HepG2 (cell line): ENCODE data around the gene TOMM20. TPM values are rescaled to one million over a fixed set of nuclear protein-coding genes. Genes with fewer than 3 reads are reported as not detected.

Source experiments
- FOXJ3 ChIP-seq: sonication (generic); formaldehyde crosslinking; IDR thresholded peaks from 2 replicates; pipeline ENCODE4 v1.4.0; 2020; ENCODE audit warnings: missing genetic modification reagents, mild to moderate bottlenecking, borderline replicate concordance
- GZF1 ChIP-seq: sonication (generic); formaldehyde crosslinking; IDR thresholded peaks from 2 replicates; pipeline ENCODE4 v1.5.1; 2020; ENCODE audit warnings: mild to moderate bottlenecking, missing genetic modification reagents
- IKZF5 ChIP-seq: IDR thresholded peaks from 2 replicates; pipeline ENCODE4 v1.6.1; 2018; ENCODE audit warnings: missing genetic modification reagents, mild to moderate bottlenecking, missing compliant biosample characterization
- KMT2A ChIP-seq: sonication (generic); formaldehyde crosslinking; IDR thresholded peaks from 2 replicates; pipeline ENCODE4 v1.4.0; 2020; ENCODE audit warnings: missing genetic modification reagents
- MAX ChIP-seq: IDR thresholded peaks from 2 replicates; pipeline ENCODE4 v1.6.1; 2012; ENCODE audit warnings: inconsistent platforms
- MAZ ChIP-seq, 2 experiments: sonication (generic) in 1 of 2; formaldehyde crosslinking in 1 of 2; IDR thresholded peaks; 2 replicates each; pipeline versions ENCODE4 v1.5.0 to v1.6.1; 2012 to 2020; ENCODE audit warnings: low read depth in 2 of 2, mild to moderate bottlenecking in 2 of 2, borderline replicate concordance in 1 of 2, improper control_type of control experiment in 1 of 2, low read length in 1 of 2, missing genetic modification reagents in 1 of 2, moderate library complexity in 1 of 2
- SMARCE1 ChIP-seq: fragments of 450-650 bp; IDR thresholded peaks from 2 replicates; pipeline ENCODE4 v1.6.1; 2017; ENCODE audit warnings: borderline replicate concordance
- THAP8 ChIP-seq: sonication (generic); formaldehyde crosslinking; IDR thresholded peaks from 2 replicates; pipeline ENCODE4 v1.5.1; 2020; ENCODE audit warnings: missing genetic modification reagents, mild to moderate bottlenecking, borderline replicate concordance
- TRAFD1 ChIP-seq: sonication (generic); formaldehyde crosslinking; IDR thresholded peaks from 2 replicates; pipeline ENCODE4 v1.5.1; 2020; ENCODE audit warnings: missing genetic modification reagents, mild to moderate bottlenecking, borderline replicate concordance
- WIZ ChIP-seq: sonication (generic); formaldehyde crosslinking; IDR thresholded peaks from 2 replicates; pipeline ENCODE4 v1.5.1; 2020; ENCODE audit warnings: mild to moderate bottlenecking, missing genetic modification reagents
- XRCC5 ChIP-seq: fragments of 200-400 bp; formaldehyde crosslinking; optimal IDR thresholded peaks from 2 replicates; pipeline ENCODE3; 2017; ENCODE audit warnings: mild to moderate bottlenecking, low read length
- ZFP36L1 ChIP-seq: sonication (generic); formaldehyde crosslinking; IDR thresholded peaks from 2 replicates; pipeline ENCODE4 v1.8.0; 2022; ENCODE audit warnings: mild to moderate bottlenecking, missing genetic modification reagents, moderate library complexity
- ZNF678 ChIP-seq: sonication (generic); formaldehyde crosslinking; IDR thresholded peaks from 2 replicates; pipeline ENCODE4 v1.4.0; 2020; ENCODE audit warnings: mild to moderate bottlenecking, missing genetic modification reagents
- ZNF891 ChIP-seq: sonication (generic); formaldehyde crosslinking; IDR thresholded peaks from 2 replicates; pipeline ENCODE4 v1.5.0; 2020; ENCODE audit warnings: mild to moderate bottlenecking, missing genetic modification reagents
- ZSCAN29 ChIP-seq: sonication (generic); formaldehyde crosslinking; conservative IDR thresholded peaks from 2 replicates; pipeline ENCODE4 v1.4.0; 2020; ENCODE audit warnings: mild to moderate bottlenecking, missing genetic modification reagents
- ZSCAN30 ChIP-seq: sonication (generic); formaldehyde crosslinking; IDR thresholded peaks from 2 replicates; pipeline ENCODE4 v1.5.0; 2020; ENCODE audit warnings: mild to moderate bottlenecking, missing genetic modification reagents
- polyA plus RNA-seq, 8 experiments: library from polyadenylated mRNA; depleted of rRNA in 3 of 8; stranded (reverse) in 7 of 8; unstranded in 1 of 8; fragments of >200 nt; fragmentation: Illumina TruSeq in 4 of 8; extraction: Trizol in 4 of 8; gene quantifications; 2 replicates each; pipeline versions ENCODE4 v1.2.1 to v1.2.3, GENCODE V29; 2011 to 2016; ENCODE audit warnings: low read depth in 4 of 8, missing spikeins in 1 of 8, mixed read lengths in 1 of 8; ENCODE audit not compliant: insufficient read depth in 1 of 8
- total RNA-seq, 5 experiments: library from RNA; depleted of rRNA; stranded (reverse); fragments of >200 nt; fragmentation: Illumina TruSeq; extraction: Trizol; gene quantifications; 2 replicates each; pipeline ENCODE4 v1.2.3, GENCODE V29; 2016; ENCODE audit warnings: low read depth in 1 of 5
- TF ChIP-seq, protein P1 (sequence below): sonication (generic); formaldehyde crosslinking; IDR thresholded peaks from 2 replicates; pipeline ENCODE4 v1.5.1; 2020; ENCODE audit warnings: mild to moderate bottlenecking, missing genetic modification reagents, borderline replicate concordance
- TF ChIP-seq, protein P2 (sequence below): sonication (generic); formaldehyde crosslinking; IDR thresholded peaks from 2 replicates; pipeline ENCODE4 v1.4.0; 2020; ENCODE audit warnings: missing genetic modification reagents

The TOMM20 gene
- total and polyA plus RNA-seq, 2 of the 13 experiments (the other 11 are each of a cell fraction or from before 2014, with no cell fraction given): 153 to 376 TPM

DNA sequence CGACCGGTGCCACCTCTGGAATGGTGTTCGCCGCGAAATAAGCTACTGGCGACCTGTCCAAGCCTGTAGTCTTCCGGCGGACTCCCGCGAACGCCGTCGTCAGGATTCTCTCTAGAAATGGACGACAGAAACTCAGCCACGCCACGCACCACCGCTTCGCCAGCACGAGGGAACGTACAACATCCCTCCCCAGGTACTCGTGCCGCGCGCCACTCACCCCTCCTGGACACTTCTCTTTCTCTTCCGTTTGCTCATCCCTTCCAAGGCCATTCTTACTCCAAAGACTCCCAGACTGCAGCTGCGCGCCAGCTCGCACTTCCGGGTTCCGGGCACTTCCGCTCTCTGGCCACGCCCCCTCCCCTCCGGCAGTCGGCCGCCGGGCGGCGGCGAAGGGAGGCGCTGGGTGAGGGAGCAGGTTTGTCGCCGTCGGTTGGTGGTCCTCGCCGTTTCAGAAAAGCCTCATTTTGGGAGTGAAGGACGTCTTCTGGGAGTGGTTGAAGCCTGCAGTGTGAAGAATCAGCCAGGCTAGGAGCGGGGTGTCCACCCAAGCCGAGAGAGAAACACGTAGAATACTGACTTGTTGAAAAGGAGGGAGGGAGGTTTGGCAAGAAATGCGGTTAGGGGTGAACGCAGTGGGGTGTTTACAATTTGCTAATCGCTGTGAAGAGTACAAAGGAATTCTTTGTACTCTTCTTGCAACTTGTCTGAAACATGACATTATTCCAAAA, 32.5 kb upstream of the TOMM20 start, which contains the start of gene RBM34 (continued):
- TF ChIP-seq ZNF678 (CRISPR knock-in tag) (peak; percentile 29; the same call in 1 of the 2 replicates), TRAFD1 (CRISPR knock-in tag) (no peak; the same call in 1 of the 2 replicates), FOXJ3 (CRISPR knock-in tag) (peak; percentile 73), ZFP36L1 (CRISPR knock-in tag) (peak; percentile 93), ZSCAN29 (CRISPR knock-in tag) (no peak), GZF1 (no peak), KMT2A (CRISPR knock-in tag) (peak; percentile 98), SMARCE1 (no peak), XRCC5 (peak; percentile 80), IKZF5 (CRISPR knock-in tag) (peak; percentile 92), ZSCAN30 (CRISPR knock-in tag) (no peak; the same call in 1 of the 2 replicates), ZNF891 (peak; percentile 99), MAX (peak; percentile 97), WIZ (CRISPR knock-in tag) (no peak), THAP8 (CRISPR knock-in tag) (no peak), MAZ (IDR thresholded peaks at IDR 0.05; ENCODE audit: borderline replicate concordance, low read depth, low read length) (0 out of 2 replicates have a peak, but pooled peaks have one; percentile 53), MAZ (CRISPR knock-in tag; IDR thresholded peaks at IDR 0.05; ENCODE audit: low read depth) (peak; percentile 57; the same call in 1 of the 2 replicates)
- TF ChIP-seq, protein P1, sequence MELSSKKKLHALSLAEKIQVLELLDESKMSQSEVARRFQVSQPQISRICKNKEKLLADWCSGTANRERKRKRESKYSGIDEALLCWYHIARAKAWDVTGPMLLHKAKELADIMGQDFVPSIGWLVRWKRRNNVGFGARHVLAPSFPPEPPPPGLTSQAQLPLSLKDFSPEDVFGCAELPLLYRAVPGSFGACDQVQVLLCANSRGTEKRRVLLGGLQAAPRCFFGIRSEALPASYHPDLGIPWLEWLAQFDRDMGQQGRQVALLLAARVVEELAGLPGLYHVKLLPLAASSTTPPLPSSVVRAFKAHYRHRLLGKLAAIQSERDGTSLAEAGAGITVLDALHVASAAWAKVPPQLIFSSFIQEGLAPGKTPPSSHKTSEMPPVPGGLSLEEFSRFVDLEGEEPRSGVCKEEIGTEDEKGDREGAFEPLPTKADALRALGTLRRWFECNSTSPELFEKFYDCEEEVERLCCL (CRISPR knock-in tag): 0 out of 2 replicates have a peak, but pooled peaks have one; percentile 53
- TF ChIP-seq, protein P2, sequence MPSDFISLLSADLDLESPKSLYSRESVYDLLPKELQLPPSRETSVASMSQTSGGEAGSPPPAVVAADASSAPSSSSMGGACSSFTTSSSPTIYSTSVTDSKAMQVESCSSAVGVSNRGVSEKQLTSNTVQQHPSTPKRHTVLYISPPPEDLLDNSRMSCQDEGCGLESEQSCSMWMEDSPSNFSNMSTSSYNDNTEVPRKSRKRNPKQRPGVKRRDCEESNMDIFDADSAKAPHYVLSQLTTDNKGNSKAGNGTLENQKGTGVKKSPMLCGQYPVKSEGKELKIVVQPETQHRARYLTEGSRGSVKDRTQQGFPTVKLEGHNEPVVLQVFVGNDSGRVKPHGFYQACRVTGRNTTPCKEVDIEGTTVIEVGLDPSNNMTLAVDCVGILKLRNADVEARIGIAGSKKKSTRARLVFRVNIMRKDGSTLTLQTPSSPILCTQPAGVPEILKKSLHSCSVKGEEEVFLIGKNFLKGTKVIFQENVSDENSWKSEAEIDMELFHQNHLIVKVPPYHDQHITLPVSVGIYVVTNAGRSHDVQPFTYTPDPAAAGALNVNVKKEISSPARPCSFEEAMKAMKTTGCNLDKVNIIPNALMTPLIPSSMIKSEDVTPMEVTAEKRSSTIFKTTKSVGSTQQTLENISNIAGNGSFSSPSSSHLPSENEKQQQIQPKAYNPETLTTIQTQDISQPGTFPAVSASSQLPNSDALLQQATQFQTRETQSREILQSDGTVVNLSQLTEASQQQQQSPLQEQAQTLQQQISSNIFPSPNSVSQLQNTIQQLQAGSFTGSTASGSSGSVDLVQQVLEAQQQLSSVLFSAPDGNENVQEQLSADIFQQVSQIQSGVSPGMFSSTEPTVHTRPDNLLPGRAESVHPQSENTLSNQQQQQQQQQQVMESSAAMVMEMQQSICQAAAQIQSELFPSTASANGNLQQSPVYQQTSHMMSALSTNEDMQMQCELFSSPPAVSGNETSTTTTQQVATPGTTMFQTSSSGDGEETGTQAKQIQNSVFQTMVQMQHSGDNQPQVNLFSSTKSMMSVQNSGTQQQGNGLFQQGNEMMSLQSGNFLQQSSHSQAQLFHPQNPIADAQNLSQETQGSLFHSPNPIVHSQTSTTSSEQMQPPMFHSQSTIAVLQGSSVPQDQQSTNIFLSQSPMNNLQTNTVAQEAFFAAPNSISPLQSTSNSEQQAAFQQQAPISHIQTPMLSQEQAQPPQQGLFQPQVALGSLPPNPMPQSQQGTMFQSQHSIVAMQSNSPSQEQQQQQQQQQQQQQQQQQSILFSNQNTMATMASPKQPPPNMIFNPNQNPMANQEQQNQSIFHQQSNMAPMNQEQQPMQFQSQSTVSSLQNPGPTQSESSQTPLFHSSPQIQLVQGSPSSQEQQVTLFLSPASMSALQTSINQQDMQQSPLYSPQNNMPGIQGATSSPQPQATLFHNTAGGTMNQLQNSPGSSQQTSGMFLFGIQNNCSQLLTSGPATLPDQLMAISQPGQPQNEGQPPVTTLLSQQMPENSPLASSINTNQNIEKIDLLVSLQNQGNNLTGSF (CRISPR knock-in tag): peak; percentile 96
